ENCODE data around the gene ANKRD13A. TPM values are rescaled to one million over a fixed set of nuclear protein-coding genes. Genes with fewer than 3 reads are reported as not detected.
A peak's percentile ranks its signal among the peaks of the same experiment; 100 is the strongest.

The ANKRD13A gene
- total and polyA plus RNA-seq, 2 donors (not counting 3 experiments of a cell fraction or from before 2014, with no cell fraction given) = 37.0 to 43.9 TPM

DNA sequence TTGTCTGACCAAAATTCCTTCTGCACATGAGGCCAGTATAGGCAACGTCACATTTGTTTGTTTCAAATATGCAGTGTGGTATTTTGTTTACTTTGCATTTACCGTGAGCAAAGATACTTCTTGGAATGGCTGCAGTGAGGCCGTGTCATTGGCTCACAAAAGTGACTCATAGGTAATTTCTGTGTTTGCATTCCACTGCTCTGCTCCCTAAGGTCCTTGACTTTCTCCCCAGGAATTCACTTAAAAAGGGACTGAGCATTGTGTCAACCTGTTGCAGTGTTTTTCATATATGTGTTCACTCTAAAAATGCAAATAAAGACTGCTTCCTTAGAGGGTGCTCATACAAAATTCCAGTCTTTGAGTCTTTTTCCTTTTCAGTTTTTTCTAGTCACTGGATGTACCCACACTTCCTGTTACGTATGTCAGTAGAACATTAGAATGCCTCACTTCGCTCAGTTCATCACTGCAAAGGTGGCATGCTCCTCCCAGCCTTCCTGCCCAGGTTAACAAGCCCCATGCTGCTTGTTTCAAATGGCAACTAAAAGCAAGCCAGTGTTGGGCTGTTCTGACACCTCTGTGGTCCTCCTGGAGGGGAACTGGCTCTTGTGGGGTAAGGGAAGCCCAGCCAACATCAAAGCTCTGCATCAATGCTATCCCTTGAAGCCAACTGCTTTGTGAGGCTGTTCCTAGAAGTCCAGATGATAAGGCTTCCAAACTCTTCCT, 40.0 kb downstream of the ANKRD13A start:
- Histone ChIP-seq H3K27ac (ENCODE audit: insufficient read depth, low read depth, low read length) (peak overlapping the region; percentile 90), H3K4me1 (ENCODE audit: control insufficient read depth, extremely low read depth, insufficient read depth, low read length) (peaks cover 29% of the 10 kb centered on the region), H3K9me1 (replicated peaks; ENCODE audit: control insufficient read depth, extremely low read depth, insufficient read depth, low read length) (no peaks in the 10 kb centered on the region), H3K9ac (replicated peaks; ENCODE audit: extremely low read depth, insufficient read depth, low read length) (peak overlapping the region; percentile 62), H3K27me3 (ENCODE audit: control insufficient read depth in 2 of 2, insufficient read depth in 2 of 2, low read length in 2 of 2) (no peaks in the 10 kb centered on the region), H2AFZ (ENCODE audit: low read depth, low read length) (no peak overlapping the region), H4K20me1 (replicated peaks; ENCODE audit: control insufficient read depth, extremely low read depth, insufficient read depth, low read length) (no peaks in the 10 kb centered on the region), H3K36me3 (ENCODE audit: control insufficient read depth in 2 of 2, extremely low read depth in 1 of 2, insufficient read depth in 2 of 2, low read length in 2 of 2) (peaks cover 4 to 18% of the 10 kb centered on the region in 2 experiments), H3K79me2 (ENCODE audit: control insufficient read depth, insufficient read depth, low read length) (no peaks in the 10 kb centered on the region), H3K4me2 (ENCODE audit: insufficient read depth, low read length) (peak overlapping the region; percentile 57), H3K9me3 (replicated peaks; ENCODE audit: control insufficient read depth, insufficient read depth, low read length) (no peaks in the 10 kb centered on the region), H3K4me3 (replicated peaks in 1 of 3; ENCODE audit: insufficient read depth in 1 of 3, low read depth in 1 of 3, low read length in 3 of 3) (no peak overlapping the region)
- CTCF ChIA-PET = interaction anchor here (1.4 to 1.9 kb wide), 2 partner anchors 10 to 15 kb away, joined by 4 to 12 read pairs; no protein-coding TSS in a partner anchor
- dilution Hi-C loops (cut with MboI; ENCODE audit: extremely low pct_ligation_motif_present, low sequenced_read_pairs) (no loop called here), intact Hi-C loops (cut with micrococcal nuclease) (loop anchor here (2.0 kb wide), 1 partner anchor 14 kb away; no protein-coding TSS in a partner anchor)
- FAIRE-seq (peak; percentile 86), DNase-seq (ENCODE audit: low read depth, low spot score) (peak; percentile 74)
- BruUV-seq (replicated peaks) = no TSS peak
- TF ChIP-seq, protein P1, sequence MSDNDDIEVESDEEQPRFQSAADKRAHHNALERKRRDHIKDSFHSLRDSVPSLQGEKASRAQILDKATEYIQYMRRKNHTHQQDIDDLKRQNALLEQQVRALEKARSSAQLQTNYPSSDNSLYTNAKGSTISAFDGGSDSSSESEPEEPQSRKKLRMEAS (IDR thresholded peaks at IDR 0.05; ENCODE audit: insufficient read depth, insufficient read length) = no peak
- TF ChIP-seq, protein P2, sequence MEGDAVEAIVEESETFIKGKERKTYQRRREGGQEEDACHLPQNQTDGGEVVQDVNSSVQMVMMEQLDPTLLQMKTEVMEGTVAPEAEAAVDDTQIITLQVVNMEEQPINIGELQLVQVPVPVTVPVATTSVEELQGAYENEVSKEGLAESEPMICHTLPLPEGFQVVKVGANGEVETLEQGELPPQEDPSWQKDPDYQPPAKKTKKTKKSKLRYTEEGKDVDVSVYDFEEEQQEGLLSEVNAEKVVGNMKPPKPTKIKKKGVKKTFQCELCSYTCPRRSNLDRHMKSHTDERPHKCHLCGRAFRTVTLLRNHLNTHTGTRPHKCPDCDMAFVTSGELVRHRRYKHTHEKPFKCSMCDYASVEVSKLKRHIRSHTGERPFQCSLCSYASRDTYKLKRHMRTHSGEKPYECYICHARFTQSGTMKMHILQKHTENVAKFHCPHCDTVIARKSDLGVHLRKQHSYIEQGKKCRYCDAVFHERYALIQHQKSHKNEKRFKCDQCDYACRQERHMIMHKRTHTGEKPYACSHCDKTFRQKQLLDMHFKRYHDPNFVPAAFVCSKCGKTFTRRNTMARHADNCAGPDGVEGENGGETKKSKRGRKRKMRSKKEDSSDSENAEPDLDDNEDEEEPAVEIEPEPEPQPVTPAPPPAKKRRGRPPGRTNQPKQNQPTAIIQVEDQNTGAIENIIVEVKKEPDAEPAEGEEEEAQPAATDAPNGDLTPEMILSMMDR (IDR thresholded peaks at IDR 0.05; ENCODE audit: extremely low read depth in 1 of 2, insufficient read depth in 1 of 2, low read depth in 1 of 2, low read length in 2 of 2) = no peak
- no peak for TF ChIP-seq EZH2 (IDR thresholded peaks at IDR 0.05; ENCODE audit: borderline replicate concordance, low read depth, low read length, severe bottlenecking)
- TF ChIP-seq GATA2 (IDR thresholded peaks at IDR 0.05; ENCODE audit: insufficient read depth, insufficient read length, low read depth, low read length) = no peak
- no peak for TF ChIP-seq POLR2A (IDR thresholded peaks at IDR 0.05; ENCODE audit: low read depth, low read length)
- TF ChIP-seq JUN (IDR thresholded peaks at IDR 0.05; ENCODE audit: borderline replicate concordance, insufficient read depth, insufficient read length, low read depth) = peak; percentile 75
- no peak for TF ChIP-seq POLR2AphosphoS5 (IDR thresholded peaks at IDR 0.05; ENCODE audit: insufficient read depth, low read depth, low read length)
- peak; percentile 61 for TF ChIP-seq FOS (IDR thresholded peaks at IDR 0.05; ENCODE audit: borderline replicate concordance, insufficient read depth, low read length)
- TF ChIP-seq MYC (IDR thresholded peaks at IDR 0.05; ENCODE audit: low read depth, low read length) = no peak
- POLR2A ChIA-PET = interaction anchor here (0.6 kb wide), 1 partner anchor 146 kb away, joined by 5 read pairs; no protein-coding TSS in a partner anchor
